SU-DHL-6 (cell line): ENCODE measurements around the gene HIVEP3.

Experiments
- H2AFZ ChIP-seq: fragments of 200-600 bp; sonication (generic); 2 replicates; pipeline ENCODE4 v1.6.1; 2014; ENCODE audit warnings: low read depth, mild to moderate bottlenecking, moderate library complexity, mixed read lengths, antibody characterized with exemption, low read length; ENCODE audit not compliant: severe bottlenecking
- H3F3A ChIP-seq: fragments of 200-600 bp; shearing (Covaris generic); 2 replicates; pipeline ENCODE4 v1.6.0; 2016; ENCODE audit warnings: antibody characterized with exemption, mild to moderate bottlenecking; ENCODE audit not compliant: insufficient read depth
- H3K27ac ChIP-seq: fragments of 200-600 bp; sonication (generic); 2 replicates; pipeline ENCODE4 v1.5.1; 2016; ENCODE audit warnings: low read depth, mild to moderate bottlenecking, low read length, moderate library complexity, mixed read lengths
- H3K27me3 ChIP-seq: fragments of 200-600 bp; sonication (generic), shearing (Covaris generic); 2 replicates; pipeline ENCODE4 v1.6.0; 2014; ENCODE audit warnings: mild to moderate bottlenecking, low read length
- H3K36me3 ChIP-seq: fragments of 200-600 bp; sonication (generic); 2 replicates; pipeline ENCODE4 v1.6.1; 2014; ENCODE audit warnings: mild to moderate bottlenecking, low read length, mixed read lengths
- H3K4me2 ChIP-seq: fragments of 300-600, 200-600 bp; shearing (Covaris generic), sonication (generic); 2 replicates; pipeline ENCODE4 v1.6.0; 2014; ENCODE audit warnings: low read length, low read depth, mild to moderate bottlenecking; ENCODE audit not compliant: poor library complexity, severe bottlenecking
- H3K4me3 ChIP-seq: fragments of 200-600 bp; sonication (generic); 2 replicates; pipeline ENCODE4 v1.5.1; 2014; ENCODE audit warnings: antibody characterized with exemption, low read length, mild to moderate bottlenecking, mixed read lengths; ENCODE audit not compliant: insufficient read depth, poor library complexity, severe bottlenecking
- H3K79me2 ChIP-seq: fragments of 200-600 bp; sonication (generic); 2 replicates; pipeline ENCODE4 v1.6.1; 2014; ENCODE audit warnings: mild to moderate bottlenecking, low read length, moderate library complexity; ENCODE audit not compliant: insufficient read depth
- H3K9ac ChIP-seq: fragments of 200-600 bp; sonication (generic); 2 replicates; pipeline ENCODE4 v1.7.0; 2014; ENCODE audit warnings: mild to moderate bottlenecking, low read length
- H3K9me2 ChIP-seq: fragments of 200-600 bp; sonication (generic); replicated peaks from 2 replicates; pipeline ENCODE4 v1.6.1; 2014; ENCODE audit warnings: low read length; ENCODE audit not compliant: insufficient read depth
- H3K9me3 ChIP-seq: fragments of 200-600 bp; sonication (generic); 2 replicates; pipeline ENCODE4 v1.6.1; 2014; ENCODE audit warnings: low read length, mixed read lengths; ENCODE audit not compliant: insufficient read depth
- H4K20me1 ChIP-seq: fragments of 200-600 bp; sonication (generic); 2 replicates; pipeline ENCODE4 v1.6.1; 2014; ENCODE audit warnings: low read depth, mild to moderate bottlenecking, antibody characterized with exemption, low read length, moderate library complexity, mixed read lengths
- CTCF ChIP-seq: fragments of 200-600 bp; sonication (generic); IDR thresholded peaks from one replicate; pipeline ENCODE4 v1.5.1; 2017; ENCODE audit warnings: antibody characterized with exemption, mild to moderate bottlenecking, low read length, moderate library complexity; ENCODE audit not compliant: insufficient read depth, poor library complexity, severe bottlenecking
- EZH2phosphoT487 ChIP-seq: fragments of 200-600 bp; sonication (generic), shearing (Covaris generic); conservative IDR thresholded peaks from 2 replicates; pipeline ENCODE4 v1.6.1; 2018; ENCODE audit warnings: mild to moderate bottlenecking, antibody characterized with exemption, low read length, moderate library complexity, mixed read lengths

The HIVEP3 gene

GRCh38 chr1:41883507-41883906 lies 35.2 kb downstream of the HIVEP3 start:
- no peak overlapping the region for H3K4me2 ChIP-seq
- no peak for TF ChIP-seq EZH2phosphoT487
- TF ChIP-seq CTCF, result no peak
- H3K27me3 ChIP-seq, result no peaks in the 10 kb centered on the region
- no peaks in the 10 kb centered on the region for H3K9me3 ChIP-seq
- no peaks in the 10 kb centered on the region for H3K9me2 ChIP-seq
- no peaks in the 10 kb centered on the region for H4K20me1 ChIP-seq
- no peaks in the 10 kb centered on the region for H3K79me2 ChIP-seq
- H2AFZ ChIP-seq, result no peak overlapping the region
- H3F3A ChIP-seq, result no peaks in the 10 kb centered on the region
- H3K4me3 ChIP-seq, result no peak overlapping the region
- no peaks in the 10 kb centered on the region for H3K36me3 ChIP-seq
- H3K27ac ChIP-seq, result no peak overlapping the region
- no peak overlapping the region for H3K9ac ChIP-seq

- Histone ChIP-seq H3K9ac (no peak overlapping the region), H3K79me2 (no peaks in the 10 kb centered on the region), H2AFZ (no peak overlapping the region), H3K4me3 (no peak overlapping the region), H3K9me3 (no peaks in the 10 kb centered on the region), H3K36me3 (no peaks in the 10 kb centered on the region), H3K4me2 (no peak overlapping the region), H3K27ac (no peak overlapping the region), H4K20me1 (no peaks in the 10 kb centered on the region), H3K9me2 (no peaks in the 10 kb centered on the region), H3K27me3 (no peaks in the 10 kb centered on the region), H3F3A (no peaks in the 10 kb centered on the region)
- TF ChIP-seq EZH2phosphoT487 (no peak), CTCF (no peak)
Observed at GRCh38 chr1:41882486-41882885, 36.2 kb downstream of the HIVEP3 start.

DNA sequence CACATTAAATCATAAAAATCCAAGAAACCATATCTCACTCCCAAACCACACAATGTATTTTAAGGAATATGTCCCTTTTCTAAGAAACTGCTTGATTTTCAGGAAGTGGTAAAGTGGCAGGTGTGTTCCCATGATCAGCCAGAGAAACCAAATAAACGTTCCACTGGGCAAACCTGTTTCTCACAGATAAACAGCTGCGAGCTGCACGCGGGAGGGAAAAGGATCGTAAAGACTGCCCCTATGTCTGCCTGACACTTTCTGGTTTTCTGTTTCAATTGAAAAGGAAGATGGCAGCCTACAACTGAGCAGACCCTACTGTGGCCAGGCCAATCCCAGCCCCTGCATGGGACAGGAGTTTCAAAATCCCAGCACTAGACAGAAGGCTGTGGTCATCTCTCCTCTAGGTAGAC lies 36.6 kb downstream of the HIVEP3 start:
- no peak overlapping the region for H3K4me2 ChIP-seq
- H3K9ac ChIP-seq, result no peak overlapping the region
- H3K4me3 ChIP-seq, result no peak overlapping the region
- H3F3A ChIP-seq, result no peaks in the 10 kb centered on the region
- H2AFZ ChIP-seq, result no peak overlapping the region
- H3K9me2 ChIP-seq, result no peaks in the 10 kb centered on the region
- H3K36me3 ChIP-seq, result no peaks in the 10 kb centered on the region
- no peaks in the 10 kb centered on the region for H3K27me3 ChIP-seq
- no peak overlapping the region for H3K27ac ChIP-seq
- H3K9me3 ChIP-seq, result no peaks in the 10 kb centered on the region
- TF ChIP-seq CTCF (no peak), EZH2phosphoT487 (no peak)
- H3K79me2 ChIP-seq, result no peaks in the 10 kb centered on the region
- H4K20me1 ChIP-seq, result no peaks in the 10 kb centered on the region
